ENCODE measurements around the gene MAGI2. TPM values are rescaled to one million over a fixed set of nuclear protein-coding genes. Genes with fewer than 3 reads are reported as not detected.

MAGI2 gene
- total RNA-seq, 1 experiment from 2014 or later = 14.3 TPM

GRCh38 chr7:79300573-79300972 lies 152.9 kb downstream of the MAGI2 start:
- Mint-ChIP-seq H3K27me3 (ENCODE audit: low read depth) (no peaks in the 10 kb centered on the region), H3K36me3 (ENCODE audit: insufficient read depth in 1 of 3, low read depth in 3 of 3) (no peaks in the 10 kb centered on the region; a peak in 1 of 7 replicates)
- H3K14ac ChIP-seq (ENCODE audit: insufficient read depth, low read length) = no peak overlapping the region

More at GRCh38 chr7:79300573-79300972, 152.9 kb downstream of the MAGI2 start:
- Histone ChIP-seq H3K4ac (ENCODE audit: low read depth, low read length) (no peak overlapping the region), H3K9me3 (ENCODE audit: control insufficient read depth, low read depth, low read length) (no peaks in the 10 kb centered on the region), H3K4me1 (ENCODE audit: insufficient read depth, low read length) (no peaks in the 10 kb centered on the region), H2BK20ac (ENCODE audit: low read depth, low read length, poor library complexity, severe bottlenecking) (no peak overlapping the region), H2AFZ (ENCODE audit: low read length) (no peak overlapping the region), H3K56ac (ENCODE audit: insufficient read length, low read depth, low read length) (no peak overlapping the region), H2BK5ac (ENCODE audit: insufficient read length, low read length) (no peak overlapping the region), H2BK120ac (ENCODE audit: low read depth, low read length, poor library complexity, severe bottlenecking) (no peak overlapping the region), H4K8ac (replicated peaks; ENCODE audit: insufficient read length, low read depth, low read length) (no peak overlapping the region), H4K20me1 (ENCODE audit: control insufficient read depth, insufficient read depth, insufficient read length) (no peaks in the 10 kb centered on the region), H4K91ac (ENCODE audit: insufficient read length, low read depth, low read length) (no peak overlapping the region), H3K23ac (ENCODE audit: insufficient read length, low read depth, low read length) (no peak overlapping the region), H3T11ph (ENCODE audit: low read length) (no peak overlapping the region), H3K23me2 (ENCODE audit: insufficient read length, low read depth, low read length, poor library complexity, severe bottlenecking) (no peaks in the 10 kb centered on the region), H4K5ac (ENCODE audit: insufficient read length, low read depth, low read length) (no peak overlapping the region), H3K18ac (ENCODE audit: insufficient read length, low read depth, low read length) (no peak overlapping the region), H3K27me3 (ENCODE audit: insufficient read depth, low read length) (no peaks in the 10 kb centered on the region), H2AK5ac (ENCODE audit: insufficient read length, low read length) (no peak overlapping the region), H2BK15ac (ENCODE audit: low read depth, low read length) (no peak overlapping the region), H2BK12ac (ENCODE audit: insufficient read length, low read depth, low read length) (no peak overlapping the region), H3K27ac (ENCODE audit: insufficient read length, low read depth, low read length) (no peak overlapping the region), H3K9ac (ENCODE audit: extremely low read depth, insufficient read length, low read length) (no peak overlapping the region), H3K79me1 (ENCODE audit: insufficient read depth, low read depth, low read length, poor library complexity, severe bottlenecking) (no peaks in the 10 kb centered on the region), H3K79me2 (ENCODE audit: insufficient read depth, low read length) (no peaks in the 10 kb centered on the region), H3K4me2 (ENCODE audit: insufficient read depth, insufficient read length, low read length) (no peak overlapping the region)
- no peak overlapping the region; a peak in 1 of 7 replicates for H3K27ac Mint-ChIP-seq
- H3K4me1 Mint-ChIP-seq = no peaks in the 10 kb centered on the region
- H3K4me3 Mint-ChIP-seq = no peak overlapping the region
- no peak for TF ChIP-seq CTCF (conservative IDR thresholded peaks at IDR 0.05)
- DNase-seq = no peak
- no peaks in the 10 kb centered on the region for H3K9me3 Mint-ChIP-seq
